SK-N-DZ (cell line): Measurements from ENCODE around the gene C17orf113.
"Not testable (repeated sequence)": the region's sequence is repeated elsewhere in the genome, so short reads cannot be mapped to it uniquely, and the experiment has no call there.

Experiments used
- DNase-seq: peaks from one replicate; pipeline ENCODE4 v3.0.0-alpha.2; 2015; ENCODE audit warnings: low spot score

Gene C17orf113

GRCh38 chr17:42042598-42043319 lies 7.6 kb downstream of the C17orf113 start:
- no peak for DNase-seq

- DNase-seq, result no peak
Measured at GRCh38 chr17:42041619-42042018, 8.8 kb downstream of the C17orf113 start.

- no peak for DNase-seq
Measured at GRCh38 chr17:42040818-42041217, 9.6 kb downstream of the C17orf113 start.

GRCh38 chr17:42039794-42040763 lies 10.3 kb downstream of the C17orf113 start:
- DNase-seq, result no peak

GRCh38 chr17:42038221-42038973 lies 12.0 kb downstream of the C17orf113 start:
- no peak for DNase-seq

- no peak for DNase-seq
Measured at GRCh38 chr17:42034059-42034458, 16.3 kb downstream of the C17orf113 start.

GRCh38 chr17:42031584-42031983 lies 18.8 kb downstream of the C17orf113 start:
- DNase-seq, result no peak

- no peak for DNase-seq
Measured at GRCh38 chr17:42028791-42029127, 21.6 kb downstream of the C17orf113 start.

- peak; percentile 86 for DNase-seq
Measured at GRCh38 chr17:42027961-42028790, 22.2 kb downstream of the C17orf113 start.

GRCh38 chr17:42027590-42027889 lies 22.9 kb downstream of the C17orf113 start:
- DNase-seq, result no peak

GRCh38 chr17:42026857-42027589 lies 23.4 kb downstream of the C17orf113 start:
- no peak for DNase-seq

- no peak for DNase-seq
Measured at GRCh38 chr17:42025936-42026335, 24.5 kb downstream of the C17orf113 start.

- no peak for DNase-seq
Measured at GRCh38 chr17:42025191-42025579, 25.2 kb downstream of the C17orf113 start.

- no peak for DNase-seq
Measured at GRCh38 chr17:42023524-42024349, 26.7 kb downstream of the C17orf113 start.

GRCh38 chr17:42020845-42021244 lies 29.6 kb downstream of the C17orf113 start:
- not testable (repeated sequence) for DNase-seq

- peak; percentile 87 for DNase-seq
Measured at GRCh38 chr17:42019509-42020404, 30.6 kb downstream of the C17orf113 start, which contains the start of gene NKIRAS2. Gene NKIRAS2 (plus strand): TSS chr17:42020090. CDS start chr17:42021578, 1,488 bp downstream.

GRCh38 chr17:42018988-42019387 lies 31.4 kb downstream of the C17orf113 start:
- DNase-seq, result no peak

- no peak for DNase-seq
Measured at GRCh38 chr17:42018339-42018738, 32.1 kb downstream of the C17orf113 start.

- no peak for DNase-seq
Measured at GRCh38 chr17:42017866-42018200, 32.6 kb downstream of the C17orf113 start.
